H9 (cell line): ENCODE data around the gene RNF130. TPM values are rescaled to one million over a fixed set of nuclear protein-coding genes. Genes with fewer than 3 reads are reported as not detected.

ENCODE experiments used
- DNase-seq: peaks from one replicate; pipeline ENCODE4 v3.0.0-alpha.2; 2017
- H2AFZ ChIP-seq: one replicate; pipeline ENCODE4 v1.6.1; 2013; ENCODE audit warnings: mild to moderate bottlenecking, low read length, control low read depth, moderate library complexity
- H2AK5ac ChIP-seq: 2 replicates; pipeline ENCODE4 v1.6.1; 2013; ENCODE audit warnings: low read length, control low read depth, mixed read lengths; ENCODE audit not compliant: insufficient read length
- H2BK120ac ChIP-seq: one replicate; pipeline ENCODE4 v1.6.1; 2013; ENCODE audit warnings: low read depth, mild to moderate bottlenecking, low read length, control low read depth, inconsistent platforms; ENCODE audit not compliant: poor library complexity, severe bottlenecking
- H2BK12ac ChIP-seq: 2 replicates; pipeline ENCODE4 v1.6.1; 2013; ENCODE audit warnings: low read length, control low read depth, mixed read lengths, low read depth; ENCODE audit not compliant: insufficient read length
- H2BK15ac ChIP-seq: 2 replicates; pipeline ENCODE4 v1.6.1; 2013; ENCODE audit warnings: low read depth, low read length, control low read depth
- H2BK20ac ChIP-seq: one replicate; pipeline ENCODE4 v1.6.1; 2013; ENCODE audit warnings: low read depth, mild to moderate bottlenecking, low read length, control low read depth, inconsistent platforms; ENCODE audit not compliant: poor library complexity, severe bottlenecking
- H2BK5ac ChIP-seq: 2 replicates; pipeline ENCODE4 v1.6.1; 2013; ENCODE audit warnings: low read length, control low read depth, mixed read lengths; ENCODE audit not compliant: insufficient read length
- H3K14ac ChIP-seq: 2 replicates; pipeline ENCODE4 v1.6.1; 2013; ENCODE audit warnings: low read length, control low read depth; ENCODE audit not compliant: insufficient read depth
- H3K18ac ChIP-seq: 2 replicates; pipeline ENCODE4 v1.6.1; 2013; ENCODE audit warnings: low read depth, mild to moderate bottlenecking, mixed read lengths, low read length, control low read depth; ENCODE audit not compliant: insufficient read length
- H3K23ac ChIP-seq: 2 replicates; pipeline ENCODE4 v1.6.1; 2013; ENCODE audit warnings: low read length, control low read depth, mixed read lengths, low read depth; ENCODE audit not compliant: insufficient read length
- H3K23me2 ChIP-seq: 2 replicates; pipeline ENCODE4 v1.6.1; 2013; ENCODE audit warnings: low read depth, mild to moderate bottlenecking, mixed read lengths, low read length, control low read depth; ENCODE audit not compliant: insufficient read length, poor library complexity, severe bottlenecking
- H3K27ac ChIP-seq: 2 replicates; pipeline ENCODE4 v1.5.1; 2013; ENCODE audit warnings: low read length, control low read depth, mixed read lengths, low read depth; ENCODE audit not compliant: insufficient read length
- H3K27me3 ChIP-seq: 2 replicates; pipeline ENCODE4 v1.6.1; 2013; ENCODE audit warnings: low read length, control low read depth, inconsistent platforms; ENCODE audit not compliant: insufficient read depth
- H3K4ac ChIP-seq: 2 replicates; pipeline ENCODE4 v1.6.1; 2013; ENCODE audit warnings: low read depth, mild to moderate bottlenecking, control low read depth, inconsistent platforms, low read length, moderate library complexity
- H3K4me1 ChIP-seq: 2 replicates; pipeline ENCODE4 v1.6.1; 2013; ENCODE audit warnings: low read length, control low read depth, inconsistent platforms; ENCODE audit not compliant: insufficient read depth
- H3K4me2 ChIP-seq: 2 replicates; pipeline ENCODE4 v1.6.1; 2013; ENCODE audit warnings: low read length, control low read depth, mixed read lengths; ENCODE audit not compliant: insufficient read length, insufficient read depth
- H3K56ac ChIP-seq: 2 replicates; pipeline ENCODE4 v1.6.1; 2013; ENCODE audit warnings: low read depth, mild to moderate bottlenecking, mixed read lengths, low read length, control low read depth; ENCODE audit not compliant: insufficient read length
- H3K79me1 ChIP-seq: 2 replicates; pipeline ENCODE4 v1.6.1; 2013; ENCODE audit warnings: low read depth, mild to moderate bottlenecking, moderate library complexity, low read length, control low read depth, inconsistent platforms; ENCODE audit not compliant: insufficient read depth, poor library complexity, severe bottlenecking
- H3K79me2 ChIP-seq: 2 replicates; pipeline ENCODE4 v1.6.1; 2013; ENCODE audit warnings: low read length, control low read depth, inconsistent platforms; ENCODE audit not compliant: insufficient read depth
- H3K9ac ChIP-seq: 2 replicates; pipeline ENCODE4 v1.6.1; 2013; ENCODE audit warnings: low read length, control low read depth, mixed read lengths; ENCODE audit not compliant: insufficient read length; ENCODE audit errors: extremely low read depth
- H3K9me3 ChIP-seq: one replicate; pipeline ENCODE4 v1.6.1; 2013; ENCODE audit warnings: low read depth, low read length, inconsistent platforms; ENCODE audit not compliant: control insufficient read depth
- H3T11ph ChIP-seq: one replicate; pipeline ENCODE4 v1.6.1; 2013; ENCODE audit warnings: mild to moderate bottlenecking, low read length, control low read depth, inconsistent platforms
- H4K20me1 ChIP-seq: one replicate; pipeline ENCODE4 v1.6.1; 2013; ENCODE audit not compliant: control insufficient read depth, insufficient read length, insufficient read depth
- H4K5ac ChIP-seq: 2 replicates; pipeline ENCODE4 v1.6.1; 2013; ENCODE audit warnings: low read depth, mild to moderate bottlenecking, mixed read lengths, low read length, control low read depth; ENCODE audit not compliant: insufficient read length
- H4K8ac ChIP-seq: replicated peaks from 2 replicates; pipeline ENCODE4 v1.6.1; 2013; ENCODE audit warnings: low read length, control low read depth, mixed read lengths, low read depth; ENCODE audit not compliant: insufficient read length
- H4K91ac ChIP-seq: 2 replicates; pipeline ENCODE4 v1.6.1; 2013; ENCODE audit warnings: low read depth, mild to moderate bottlenecking, moderate library complexity, mixed read lengths, low read length, control low read depth; ENCODE audit not compliant: insufficient read length
- H3K27ac Mint-ChIP-seq, 3 experiments: 2 replicates in 2 of 3; 3 replicates in 1 of 3; pipeline ENCODE4 v1.8.0; 2020 to 2021; ENCODE audit warnings: mixed read lengths in 3 of 3, mild to moderate bottlenecking in 1 of 3, moderate library complexity in 1 of 3
- H3K27me3 Mint-ChIP-seq: 2 replicates; pipeline ENCODE4 v1.8.0; 2021; ENCODE audit warnings: low read depth, mild to moderate bottlenecking, moderate library complexity, mixed read lengths
- H3K36me3 Mint-ChIP-seq, 3 experiments: 2 replicates in 2 of 3; 3 replicates in 1 of 3; pipeline ENCODE4 v1.8.0; 2020 to 2021; ENCODE audit warnings: low read depth in 3 of 3, mixed read lengths in 3 of 3; ENCODE audit not compliant: insufficient read depth in 1 of 3
- H3K4me1 Mint-ChIP-seq, 2 experiments: 2 replicates each; pipeline ENCODE4 v1.8.0; 2020; ENCODE audit warnings: mixed read lengths in 2 of 2
- H3K4me3 Mint-ChIP-seq, 2 experiments: 2 replicates in 1 of 2; 3 replicates in 1 of 2; pipeline ENCODE4 v1.8.0; 2020 to 2021; ENCODE audit warnings: mild to moderate bottlenecking in 2 of 2, mixed read lengths in 2 of 2, moderate library complexity in 1 of 2
- H3K9me3 Mint-ChIP-seq, 2 experiments: 2 replicates in 1 of 2; 3 replicates in 1 of 2; pipeline ENCODE4 v1.8.0; 2020; ENCODE audit warnings: mild to moderate bottlenecking in 2 of 2, mixed read lengths in 2 of 2, moderate library complexity in 1 of 2
- CTCF ChIP-seq: fragments of 200-600 bp; sonication (generic); conservative IDR thresholded peaks from 3 replicates; pipeline ENCODE4 v1.8.0; 2021; ENCODE audit warnings: antibody characterized with exemption, mild to moderate bottlenecking
- WGBS: extraction: QIAGEN DNeasy Blood & Tissue Kit; methylation state at CpG from one replicate; pipeline ENCODE4 v1.1.7; 2013; ENCODE audit warnings: missing lambda C conversion rate, low lambda C conversion rate, mixed read lengths; ENCODE audit not compliant: insufficient read length; ENCODE audit errors: extremely low coverage; 5-methylcytosine and 5-hydroxymethylcytosine counted together
- total RNA-seq: library from RNA; stranded (reverse); gene quantifications from 2 replicates; pipeline ENCODE4 v1.2.1, GENCODE V29; 2021

RNF130 gene
- total RNA-seq, 1 experiment from 2014 or later, result 80.0 TPM

GRCh38 chr5:180040287-180041214, 31.0 kb downstream of the RNF130 start:
- no peaks in the 10 kb centered on the region for H3K27me3 Mint-ChIP-seq
- H3K4ac ChIP-seq, result no peak overlapping the region
- no peak overlapping the region for H2BK12ac ChIP-seq
- H3K4me3 Mint-ChIP-seq, result no peak overlapping the region
- H3K9me3 Mint-ChIP-seq, result peaks cover 1 to 5% of the 10 kb centered on the region in 2 experiments; a peak in 1 of 5 replicates
- H3K56ac ChIP-seq, result no peak overlapping the region
- H2BK15ac ChIP-seq, result no peak overlapping the region
- no peak overlapping the region for H3K4me2 ChIP-seq
- H4K5ac ChIP-seq, result no peak overlapping the region
- TF ChIP-seq CTCF, result no peak
- H2AK5ac ChIP-seq, result no peak overlapping the region
- H2BK20ac ChIP-seq, result no peak overlapping the region
- no peaks in the 10 kb centered on the region for H4K20me1 ChIP-seq
- H3K9ac ChIP-seq, result no peak overlapping the region
- no peak overlapping the region for H3K14ac ChIP-seq
- H2BK5ac ChIP-seq, result no peak overlapping the region
- no peak overlapping the region for H3T11ph ChIP-seq
- H3K36me3 Mint-ChIP-seq, result peaks cover 35 to 56% (median 47%) of the 10 kb centered on the region in 3 experiments
- no peak overlapping the region for H2AFZ ChIP-seq
- peak overlapping the region; percentile 36 to 59 (median 58); a peak in 4 of 7 replicates for H3K27ac Mint-ChIP-seq
- no peak overlapping the region for H3K27ac ChIP-seq
- no peak overlapping the region for H2BK120ac ChIP-seq
- H3K23me2 ChIP-seq, result no peaks in the 10 kb centered on the region
- peaks cover 3% of the 10 kb centered on the region for H3K79me1 ChIP-seq
- no peaks in the 10 kb centered on the region for H3K9me3 ChIP-seq
- H3K27me3 ChIP-seq, result no peaks in the 10 kb centered on the region
- WGBS, result no CpG with 5 or more reads among the region's 11 CpGs
- H3K4me1 ChIP-seq, result no peaks in the 10 kb centered on the region
- no peak for DNase-seq
- H4K8ac ChIP-seq, result no peak overlapping the region
- H3K23ac ChIP-seq, result no peak overlapping the region
- H3K79me2 ChIP-seq, result no peaks in the 10 kb centered on the region; the same call in 1 of the 2 replicates
- H3K4me1 Mint-ChIP-seq, result peaks cover 14 to 34% of the 10 kb centered on the region in 2 experiments
- H3K18ac ChIP-seq, result no peak overlapping the region
- no peak overlapping the region for H4K91ac ChIP-seq
